Trophoblast cell (in vitro differentiated cells and primary cell): ENCODE results near the gene CCDC3.

Experiments
- DNase-seq, 2 donors: peaks; one replicate each; pipeline ENCODE4 v3.0.0-alpha.2; 2016
- H2AFZ ChIP-seq: 2 replicates; pipeline ENCODE4 v1.6.1; 2013; ENCODE audit warnings: low read length, moderate library complexity, mild to moderate bottlenecking; ENCODE audit not compliant: insufficient read depth, poor library complexity
- H2AK5ac ChIP-seq: 2 replicates; pipeline ENCODE4 v1.6.1; 2013; ENCODE audit warnings: mild to moderate bottlenecking, low read length
- H2BK120ac ChIP-seq: 2 replicates; pipeline ENCODE4 v1.6.1; 2013; ENCODE audit warnings: low read length, mild to moderate bottlenecking, moderate library complexity; ENCODE audit not compliant: insufficient read depth, poor library complexity
- H2BK12ac ChIP-seq: 2 replicates; pipeline ENCODE4 v1.6.1; 2013; ENCODE audit warnings: mild to moderate bottlenecking, low read length, moderate library complexity
- H2BK5ac ChIP-seq: 2 replicates; pipeline ENCODE4 v1.6.1; 2013; ENCODE audit warnings: low read length, low read depth, moderate library complexity, mild to moderate bottlenecking; ENCODE audit not compliant: poor library complexity
- H3K14ac ChIP-seq: 2 replicates; pipeline ENCODE4 v1.6.1; 2013; ENCODE audit warnings: mild to moderate bottlenecking, low read length
- H3K18ac ChIP-seq: 2 replicates; pipeline ENCODE4 v1.6.1; 2013; ENCODE audit warnings: mild to moderate bottlenecking, low read length
- H3K23ac ChIP-seq: 2 replicates; pipeline ENCODE4 v1.6.1; 2013; ENCODE audit warnings: low read length
- H3K27ac ChIP-seq: 2 replicates; pipeline ENCODE4 v1.5.1; 2013; ENCODE audit warnings: low read depth, mild to moderate bottlenecking, inconsistent platforms, low read length, moderate library complexity
- H3K27me3 ChIP-seq: 2 replicates; pipeline ENCODE4 v1.6.1; 2013; ENCODE audit warnings: inconsistent platforms, mild to moderate bottlenecking, low read length, moderate library complexity; ENCODE audit not compliant: insufficient read depth
- H3K36me3 ChIP-seq, 2 experiments: 1 replicate in 1 of 2; 2 replicates in 1 of 2; pipeline ENCODE4 v1.6.1; 2013; ENCODE audit warnings: low read length in 2 of 2, mild to moderate bottlenecking in 2 of 2, moderate library complexity in 1 of 2; ENCODE audit not compliant: insufficient read depth in 2 of 2, control insufficient read depth in 1 of 2
- H3K4ac ChIP-seq: 2 replicates; pipeline ENCODE4 v1.6.1; 2013; ENCODE audit warnings: low read depth, mild to moderate bottlenecking, low read length, moderate library complexity
- H3K4me1 ChIP-seq, 2 experiments: 1 replicate in 1 of 2; 2 replicates in 1 of 2; pipeline ENCODE4 v1.6.1; 2013; ENCODE audit warnings: low read length in 2 of 2, mild to moderate bottlenecking in 2 of 2, moderate library complexity in 1 of 2; ENCODE audit not compliant: insufficient read depth in 2 of 2, control insufficient read depth in 1 of 2
- H3K4me2 ChIP-seq: 2 replicates; pipeline ENCODE4 v1.6.1; 2013; ENCODE audit warnings: inconsistent platforms, mild to moderate bottlenecking, low read length, moderate library complexity
- H3K4me3 ChIP-seq: 2 replicates; pipeline ENCODE4 v1.5.1; 2013; ENCODE audit warnings: mild to moderate bottlenecking, low read depth, low read length, inconsistent platforms
- H3K79me1 ChIP-seq: one replicate; pipeline ENCODE4 v1.6.1; 2013; ENCODE audit warnings: low read length
- H3K79me2 ChIP-seq: 2 replicates; pipeline ENCODE4 v1.6.1; 2013; ENCODE audit warnings: low read length, mild to moderate bottlenecking; ENCODE audit not compliant: control insufficient read depth, insufficient read depth, poor library complexity
- H3K9ac ChIP-seq: 2 replicates; pipeline ENCODE4 v1.6.1; 2013; ENCODE audit warnings: mild to moderate bottlenecking, low read length
- H3K9me3 ChIP-seq: 2 replicates; pipeline ENCODE4 v1.6.1; 2013; ENCODE audit warnings: low read depth, mild to moderate bottlenecking, control low read depth, inconsistent platforms, low read length; ENCODE audit not compliant: insufficient read depth
- H4K12ac ChIP-seq: 2 replicates; pipeline ENCODE4 v1.6.1; 2013; ENCODE audit warnings: low read depth, mild to moderate bottlenecking, low read length, moderate library complexity
- H4K8ac ChIP-seq: 2 replicates; pipeline ENCODE4 v1.6.1; 2013; ENCODE audit warnings: low read depth, mild to moderate bottlenecking, low read length, moderate library complexity
- H4K91ac ChIP-seq: one replicate; pipeline ENCODE4 v1.6.1; 2013; ENCODE audit warnings: low read depth, mild to moderate bottlenecking, low read length, moderate library complexity
- WGBS: extraction: QIAGEN DNeasy Blood & Tissue Kit; methylation state at CpG from one replicate; pipeline ENCODE4 v1.1.7; 2013; ENCODE audit warnings: missing lambda C conversion rate; ENCODE audit not compliant: insufficient read length, insufficient coverage; ENCODE audit errors: extremely low coverage; 5-methylcytosine and 5-hydroxymethylcytosine counted together

The CCDC3 gene

GRCh38 chr10:12978891-12979290 is 22.6 kb downstream of the CCDC3 start:
- H2BK5ac ChIP-seq, result no peak overlapping the region
- H3K9me3 ChIP-seq, result no peaks in the 10 kb centered on the region
- H2AK5ac ChIP-seq, result no peak overlapping the region
- no peak for DNase-seq
- H3K18ac ChIP-seq, result no peak overlapping the region
- H3K4ac ChIP-seq, result no peak overlapping the region
- H3K4me1 ChIP-seq, result peaks cover 4 to 10% of the 10 kb centered on the region in 2 experiments
- no peak overlapping the region for H3K4me2 ChIP-seq
- H3K23ac ChIP-seq, result no peak overlapping the region
- H4K12ac ChIP-seq, result no peak overlapping the region
- H3K27ac ChIP-seq, result no peak overlapping the region
- no peaks in the 10 kb centered on the region for H3K79me2 ChIP-seq
- WGBS, result no CpG with 5 or more reads among the region's 4 CpGs
- no peaks in the 10 kb centered on the region for H3K79me1 ChIP-seq
- H2AFZ ChIP-seq, result no peak overlapping the region
- no peaks in the 10 kb centered on the region for H3K36me3 ChIP-seq
- no peak overlapping the region for H4K91ac ChIP-seq
- no peak overlapping the region for H4K8ac ChIP-seq
- H3K9ac ChIP-seq, result no peak overlapping the region
- H3K14ac ChIP-seq, result no peak overlapping the region
- H3K27me3 ChIP-seq, result no peaks in the 10 kb centered on the region
- H3K4me3 ChIP-seq, result no peak overlapping the region
- H2BK12ac ChIP-seq, result no peak overlapping the region
- H2BK120ac ChIP-seq, result no peak overlapping the region

GRCh38 chr10:12975906-12976305 is 25.6 kb downstream of the CCDC3 start:
- no peak overlapping the region for H3K4me3 ChIP-seq
- H4K12ac ChIP-seq, result no peak overlapping the region
- H3K79me2 ChIP-seq, result no peaks in the 10 kb centered on the region
- H3K4ac ChIP-seq, result no peak overlapping the region
- no peak overlapping the region for H2BK120ac ChIP-seq
- no peak overlapping the region for H3K14ac ChIP-seq
- no peak overlapping the region for H2BK12ac ChIP-seq
- no peak overlapping the region for H2BK5ac ChIP-seq
- H3K36me3 ChIP-seq, result no peaks in the 10 kb centered on the region
- H3K4me1 ChIP-seq, result peaks cover 7 to 12% of the 10 kb centered on the region in 2 experiments
- H3K23ac ChIP-seq, result no peak overlapping the region
- no peak for DNase-seq
- H3K18ac ChIP-seq, result no peak overlapping the region
- no peak overlapping the region for H3K9ac ChIP-seq
- H4K8ac ChIP-seq, result no peak overlapping the region
- H3K27me3 ChIP-seq, result no peaks in the 10 kb centered on the region
- no peak overlapping the region for H3K4me2 ChIP-seq
- no peaks in the 10 kb centered on the region for H3K79me1 ChIP-seq
- no peak overlapping the region for H4K91ac ChIP-seq
- H2AK5ac ChIP-seq, result no peak overlapping the region
- WGBS, result no CpG with 5 or more reads among the region's 5 CpGs
- H2AFZ ChIP-seq, result no peak overlapping the region
- no peak overlapping the region for H3K27ac ChIP-seq
- H3K9me3 ChIP-seq, result peaks cover 1% of the 10 kb centered on the region

DNA sequence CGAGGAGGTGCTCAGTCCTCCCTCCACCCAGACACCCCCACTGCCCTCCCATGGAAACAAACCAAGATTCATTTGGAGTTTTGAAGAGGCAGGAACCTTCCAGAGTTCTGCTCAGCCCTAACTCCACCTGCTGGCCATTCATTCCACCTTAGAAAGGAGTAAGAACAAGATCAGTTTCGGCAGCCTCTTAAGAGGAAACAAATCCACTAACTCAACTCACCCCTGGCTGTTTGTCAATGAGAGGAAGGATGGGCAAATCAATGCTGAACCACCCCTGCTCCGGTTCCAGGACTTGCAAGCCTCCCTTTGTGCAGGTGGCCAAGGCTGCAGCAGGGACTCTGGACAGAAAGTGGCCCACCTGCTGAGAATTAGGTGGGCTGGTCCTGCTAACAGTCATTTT is 26.2 kb downstream of the CCDC3 start:
- Histone ChIP-seq H3K27ac (no peak overlapping the region), H4K8ac (no peak overlapping the region), H2AK5ac (no peak overlapping the region), H3K18ac (no peak overlapping the region), H2BK120ac (no peak overlapping the region), H3K4me1 (peaks cover 6 to 12% of the 10 kb centered on the region in 2 experiments), H3K27me3 (no peaks in the 10 kb centered on the region), H3K9ac (no peak overlapping the region), H4K12ac (no peak overlapping the region), H3K14ac (no peak overlapping the region), H2BK5ac (no peak overlapping the region), H3K36me3 (no peaks in the 10 kb centered on the region), H3K4me3 (no peak overlapping the region), H3K79me2 (no peaks in the 10 kb centered on the region), H3K23ac (no peak overlapping the region), H2BK12ac (no peak overlapping the region), H4K91ac (no peak overlapping the region), H3K79me1 (no peaks in the 10 kb centered on the region), H3K9me3 (peaks cover 1% of the 10 kb centered on the region), H3K4ac (no peak overlapping the region), H2AFZ (no peak overlapping the region), H3K4me2 (no peak overlapping the region)
- DNase-seq, result peak in 1 of 2 donors; percentile 5
- WGBS, result no CpG with 5 or more reads among the region's 3 CpGs

DNA sequence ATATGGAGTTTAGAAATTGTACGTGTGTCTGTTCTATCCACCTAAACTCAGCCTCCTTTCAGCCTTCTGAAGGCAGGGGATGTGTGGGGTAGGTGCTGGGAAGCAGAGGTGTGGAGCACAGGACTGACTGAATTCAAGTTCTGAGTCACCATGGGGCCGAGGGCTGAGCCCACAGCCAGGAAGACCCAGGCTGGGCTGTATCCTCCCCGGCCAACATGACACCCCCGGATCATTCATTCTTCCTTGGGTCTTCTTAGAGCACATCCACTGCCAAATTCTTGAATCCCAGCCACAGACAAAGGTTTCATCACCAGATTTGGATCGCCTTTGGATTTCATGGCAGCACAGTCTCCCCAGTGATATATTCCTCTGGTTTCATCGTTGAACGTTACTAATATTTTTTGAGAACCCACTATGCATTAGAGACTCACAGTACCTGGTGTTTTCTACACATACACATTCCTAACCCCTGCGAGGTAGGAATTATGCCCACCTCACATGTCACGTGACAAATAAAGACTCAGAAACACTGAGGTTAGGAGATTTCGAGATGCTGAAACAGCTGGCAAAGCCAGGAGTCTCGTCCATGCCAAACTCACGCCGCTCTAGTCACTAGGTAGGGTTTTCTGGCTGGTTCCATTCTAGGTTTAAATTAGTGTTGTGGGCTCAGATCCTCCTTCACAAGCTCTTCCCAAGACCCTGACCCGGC is 26.9 kb downstream of the CCDC3 start:
- Histone ChIP-seq H2AFZ (no peak overlapping the region), H3K4me2 (no peak overlapping the region), H2AK5ac (no peak overlapping the region), H3K27ac (no peak overlapping the region), H2BK12ac (no peak overlapping the region), H3K27me3 (no peaks in the 10 kb centered on the region), H3K18ac (no peak overlapping the region), H3K9ac (no peak overlapping the region), H3K4me3 (no peak overlapping the region), H4K8ac (no peak overlapping the region), H2BK5ac (no peak overlapping the region), H4K91ac (no peak overlapping the region), H4K12ac (no peak overlapping the region), H3K23ac (no peak overlapping the region), H3K4ac (no peak overlapping the region), H3K4me1 (peaks cover 3 to 8% of the 10 kb centered on the region in 2 experiments), H2BK120ac (no peak overlapping the region), H3K14ac (no peak overlapping the region), H3K36me3 (no peaks in the 10 kb centered on the region), H3K79me1 (no peaks in the 10 kb centered on the region), H3K9me3 (peaks cover 1% of the 10 kb centered on the region), H3K79me2 (no peaks in the 10 kb centered on the region)
- no CpG with 5 or more reads among the region's 14 CpGs for WGBS
- DNase-seq, result no peak
